Neural progenitor cell (in vitro differentiated cells): ENCODE data around the gene ARHGEF18. TPM values are rescaled to one million over a fixed set of nuclear protein-coding genes. Genes with fewer than 3 reads are reported as not detected.

Experiments used
- DNase-seq: peaks from one replicate; pipeline ENCODE4 v3.0.0-alpha.2; 2016; ENCODE audit warnings: low spot score
- H2AFZ ChIP-seq: fragments of 200-600 bp; sonication (generic); replicated peaks from 2 replicates; pipeline ENCODE4 v1.6.1; 2016; ENCODE audit warnings: antibody characterized with exemption
- H3F3A ChIP-seq: fragments of 200-600 bp; sonication (generic); 2 replicates; pipeline ENCODE4 v1.6.1; 2016; ENCODE audit warnings: antibody characterized with exemption, low read depth
- H3K27ac ChIP-seq: fragments of 200-600 bp; sonication (generic); 2 replicates; pipeline ENCODE4 v1.5.1; 2016; ENCODE audit warnings: mild to moderate bottlenecking
- H3K27me3 ChIP-seq: fragments of 200-600 bp; sonication (generic); 2 replicates; pipeline ENCODE4 v1.6.1; 2016; ENCODE audit warnings: mild to moderate bottlenecking, moderate library complexity
- H3K36me3 ChIP-seq: fragments of 200-600 bp; sonication (generic); 2 replicates; pipeline ENCODE4 v1.5.1; 2016
- H3K4me1 ChIP-seq: fragments of 200-600 bp; sonication (generic); 2 replicates; pipeline ENCODE4 v1.6.1; 2016; ENCODE audit warnings: mixed run types
- H3K4me2 ChIP-seq: fragments of 200-600 bp; sonication (generic); 2 replicates; pipeline ENCODE4 v1.6.1; 2016
- H3K4me3 ChIP-seq: fragments of 200-600 bp; sonication (generic); 2 replicates; pipeline ENCODE4 v1.5.1; 2016
- H3K79me2 ChIP-seq: fragments of 200-600 bp; sonication (generic); 2 replicates; pipeline ENCODE4 v1.6.1; 2016; ENCODE audit warnings: low read depth
- H3K9ac ChIP-seq: fragments of 200-600 bp; sonication (generic); 2 replicates; pipeline ENCODE4 v1.6.1; 2016
- H3K9me3 ChIP-seq: fragments of 200-600 bp; sonication (generic); 2 replicates; pipeline ENCODE4 v1.5.1; 2016; ENCODE audit warnings: low read depth
- H4K20me1 ChIP-seq: fragments of 200-600 bp; sonication (generic); 2 replicates; pipeline ENCODE4 v1.6.1; 2016; ENCODE audit warnings: low read depth
- H3K27ac Mint-ChIP-seq: 3 replicates; pipeline ENCODE4 v1.8.0; 2021; ENCODE audit warnings: mixed read lengths
- H3K27me3 Mint-ChIP-seq: 2 replicates; pipeline ENCODE4 v1.8.0; 2022; ENCODE audit warnings: low read depth, mild to moderate bottlenecking, inconsistent platforms, moderate library complexity, mixed read lengths; ENCODE audit not compliant: insufficient read depth
- H3K36me3 Mint-ChIP-seq: 3 replicates; pipeline ENCODE4 v1.8.0; 2021; ENCODE audit warnings: mixed read lengths
- H3K4me1 Mint-ChIP-seq: 3 replicates; pipeline ENCODE4 v1.8.0; 2021; ENCODE audit warnings: mixed read lengths
- H3K4me3 Mint-ChIP-seq: 3 replicates; pipeline ENCODE4 v1.8.0; 2021; ENCODE audit warnings: mild to moderate bottlenecking, moderate library complexity, mixed read lengths
- H3K9me3 Mint-ChIP-seq: 3 replicates; pipeline ENCODE4 v1.8.0; 2020; ENCODE audit warnings: mixed read lengths
- CTCF ChIP-seq: fragments of 200-600 bp; sonication (generic); IDR thresholded peaks from 2 replicates; pipeline ENCODE4 v1.5.1; 2017; ENCODE audit warnings: antibody characterized with exemption, mild to moderate bottlenecking
- EZH2 ChIP-seq: fragments of 200-600 bp; sonication (generic); IDR thresholded peaks from 2 replicates; pipeline ENCODE4 v1.6.1; 2017; ENCODE audit warnings: antibody characterized with exemption, mild to moderate bottlenecking, moderate library complexity
- EZH2phosphoT487 ChIP-seq: fragments of 200-600 bp; sonication (generic); IDR thresholded peaks from 2 replicates; pipeline ENCODE4 v1.6.1; 2017; ENCODE audit warnings: antibody characterized with exemption
- total RNA-seq: library from RNA; depleted of rRNA; stranded (reverse); fragments of >200 nt; gene quantifications from 2 replicates; pipeline ENCODE4 v1.2.3, GENCODE V29; 2015; ENCODE audit warnings: low replicate concordance

Gene ARHGEF18
- total RNA-seq, 1 donor from 2014 or later, result 13.6 TPM

GRCh38 chr19:7377196-7377595, 28.5 kb downstream of the ARHGEF18 start:
- Mint-ChIP-seq H3K4me1 (peaks cover 3% of the 10 kb centered on the region), H3K9me3 (no peaks in the 10 kb centered on the region), H3K4me3 (no peak overlapping the region), H3K27me3 (peaks cover 1% of the 10 kb centered on the region), H3K36me3 (no peaks in the 10 kb centered on the region), H3K27ac (no peak overlapping the region)
- Histone ChIP-seq H3F3A (no peaks in the 10 kb centered on the region), H2AFZ (no peak overlapping the region), H4K20me1 (no peaks in the 10 kb centered on the region), H3K79me2 (no peaks in the 10 kb centered on the region), H3K9me3 (no peaks in the 10 kb centered on the region), H3K4me3 (no peak overlapping the region), H3K4me1 (peaks cover 10% of the 10 kb centered on the region), H3K27ac (no peak overlapping the region), H3K27me3 (no peaks in the 10 kb centered on the region), H3K36me3 (no peaks in the 10 kb centered on the region), H3K9ac (no peak overlapping the region), H3K4me2 (no peak overlapping the region)
- DNase-seq, result no peak
- TF ChIP-seq CTCF (no peak), EZH2phosphoT487 (no peak), EZH2 (no peak)

- no peaks in the 10 kb centered on the region for H3K27me3 Mint-ChIP-seq
- Histone ChIP-seq H3K9me3 (no peaks in the 10 kb centered on the region), H4K20me1 (no peaks in the 10 kb centered on the region), H3K79me2 (no peaks in the 10 kb centered on the region), H3K9ac (no peak overlapping the region), H3K27ac (no peak overlapping the region), H3K4me2 (no peak overlapping the region), H3K4me3 (no peak overlapping the region), H2AFZ (no peak overlapping the region), H3K27me3 (no peaks in the 10 kb centered on the region), H3K4me1 (peaks cover 7% of the 10 kb centered on the region), H3F3A (no peaks in the 10 kb centered on the region), H3K36me3 (no peaks in the 10 kb centered on the region)
- H3K9me3 Mint-ChIP-seq, result no peaks in the 10 kb centered on the region
- no peaks in the 10 kb centered on the region for H3K36me3 Mint-ChIP-seq
- TF ChIP-seq EZH2 (no peak), EZH2phosphoT487 (no peak), CTCF (no peak)
- H3K4me1 Mint-ChIP-seq, result peaks cover 3% of the 10 kb centered on the region
- peak overlapping the region; percentile 16 for H3K27ac Mint-ChIP-seq
- DNase-seq, result no peak
- H3K4me3 Mint-ChIP-seq, result peak overlapping the region; percentile 10
Measured at GRCh38 chr19:7381073-7381390, 32.3 kb downstream of the ARHGEF18 start.

- Mint-ChIP-seq H3K9me3 (no peaks in the 10 kb centered on the region), H3K27ac (no peak overlapping the region), H3K4me1 (peaks cover 3% of the 10 kb centered on the region), H3K27me3 (no peaks in the 10 kb centered on the region), H3K36me3 (no peaks in the 10 kb centered on the region), H3K4me3 (no peak overlapping the region)
- no peaks in the 10 kb centered on the region for H3K27me3 ChIP-seq
- H2AFZ ChIP-seq, result no peak overlapping the region
- no peak overlapping the region for H3K4me2 ChIP-seq
- no peaks in the 10 kb centered on the region for H3K4me1 ChIP-seq
- H3K4me3 ChIP-seq, result no peak overlapping the region
- TF ChIP-seq EZH2 (no peak), CTCF (peak; percentile 12)
- no peaks in the 10 kb centered on the region for H3K79me2 ChIP-seq
- H3K9ac ChIP-seq, result no peak overlapping the region
- H3K36me3 ChIP-seq, result no peaks in the 10 kb centered on the region
- no peaks in the 10 kb centered on the region for H3F3A ChIP-seq
- no peaks in the 10 kb centered on the region for H4K20me1 ChIP-seq
- no peaks in the 10 kb centered on the region for H3K9me3 ChIP-seq
- H3K27ac ChIP-seq, result no peak overlapping the region
- peak; percentile 25 for DNase-seq
Measured at GRCh38 chr19:7382694-7383093, 34.0 kb downstream of the ARHGEF18 start.

- TF ChIP-seq CTCF, result no peak
- TF ChIP-seq EZH2phosphoT487, result no peak
- TF ChIP-seq EZH2, result no peak
- no peaks in the 10 kb centered on the region for H3K4me1 ChIP-seq
- H3K4me3 Mint-ChIP-seq, result no peak overlapping the region
- H3K4me2 ChIP-seq, result no peak overlapping the region
- no peak overlapping the region for H3K9ac ChIP-seq
- no peaks in the 10 kb centered on the region for H3K9me3 ChIP-seq
- no peaks in the 10 kb centered on the region for H3K9me3 Mint-ChIP-seq
- H4K20me1 ChIP-seq, result no peaks in the 10 kb centered on the region
- H3K27me3 Mint-ChIP-seq, result no peaks in the 10 kb centered on the region
- H3K4me3 ChIP-seq, result no peak overlapping the region
- no peak for DNase-seq
- no peaks in the 10 kb centered on the region for H3K36me3 Mint-ChIP-seq
- H3K4me1 Mint-ChIP-seq, result peaks cover 3% of the 10 kb centered on the region
- H3K27me3 ChIP-seq, result no peaks in the 10 kb centered on the region
- H3K79me2 ChIP-seq, result no peaks in the 10 kb centered on the region
- no peak overlapping the region for H2AFZ ChIP-seq
- peak overlapping the region; percentile 14 for H3K27ac Mint-ChIP-seq
- H3F3A ChIP-seq, result no peaks in the 10 kb centered on the region
- H3K27ac ChIP-seq, result no peak overlapping the region
- H3K36me3 ChIP-seq, result no peaks in the 10 kb centered on the region
Measured at GRCh38 chr19:7383284-7383683, 34.5 kb downstream of the ARHGEF18 start.
